CD4-positive, alpha-beta T cell treated with Interleukin-6 at 100 ng/mL for 8 hours (primary cell): Measurements from ENCODE around the gene WBP1L.
"Not testable (repeated sequence)": the region's sequence is repeated elsewhere in the genome, so short reads cannot be mapped to it uniquely, and the experiment has no call there.

ENCODE experiments used
- DNase-seq: peaks from one replicate; pipeline ENCODE4 v3.0.0-alpha.2; 2020; ENCODE audit warnings: mixed read lengths, low spot score

WBP1L gene

DNA sequence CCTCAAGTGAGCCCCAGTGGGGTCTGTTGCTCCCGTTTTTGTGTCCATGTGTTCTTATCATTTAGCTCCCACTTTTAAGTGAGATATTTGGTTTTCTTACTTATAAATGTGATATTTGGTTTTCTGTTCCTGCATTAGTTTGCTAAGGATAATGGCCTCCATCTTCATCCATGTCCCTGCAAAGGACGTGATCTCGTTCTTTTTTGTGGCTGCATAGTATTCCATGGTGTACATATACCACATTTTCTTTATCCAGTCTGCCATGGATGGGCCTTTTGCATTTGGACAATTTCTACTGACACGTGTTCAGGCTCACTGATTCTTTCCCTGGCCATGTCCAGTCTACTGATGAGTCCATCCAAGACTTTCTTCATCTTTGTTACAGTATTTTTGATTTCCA, 19.8 kb upstream of the WBP1L start:
- no peak for DNase-seq

DNA sequence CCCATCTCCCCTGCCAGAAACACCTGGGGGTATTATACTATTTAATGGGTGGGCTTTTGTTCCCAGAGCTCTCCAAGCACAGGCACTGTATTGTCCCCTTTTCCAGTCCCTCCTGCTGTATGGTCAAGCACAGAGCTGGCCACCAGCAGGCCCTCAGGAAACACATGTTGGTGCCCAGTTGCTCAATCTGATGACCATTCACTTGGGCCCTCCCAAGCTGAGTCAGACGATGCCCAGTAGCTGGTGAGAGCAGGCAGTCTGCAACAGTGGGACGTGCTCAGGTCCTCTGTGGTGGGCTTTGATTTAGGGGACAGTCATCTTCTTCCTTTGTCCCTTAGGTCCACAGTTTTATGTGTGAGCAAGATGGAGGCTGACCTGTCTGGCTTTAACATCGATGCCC, 17.5 kb upstream of the WBP1L start:
- DNase-seq, result no peak

DNA sequence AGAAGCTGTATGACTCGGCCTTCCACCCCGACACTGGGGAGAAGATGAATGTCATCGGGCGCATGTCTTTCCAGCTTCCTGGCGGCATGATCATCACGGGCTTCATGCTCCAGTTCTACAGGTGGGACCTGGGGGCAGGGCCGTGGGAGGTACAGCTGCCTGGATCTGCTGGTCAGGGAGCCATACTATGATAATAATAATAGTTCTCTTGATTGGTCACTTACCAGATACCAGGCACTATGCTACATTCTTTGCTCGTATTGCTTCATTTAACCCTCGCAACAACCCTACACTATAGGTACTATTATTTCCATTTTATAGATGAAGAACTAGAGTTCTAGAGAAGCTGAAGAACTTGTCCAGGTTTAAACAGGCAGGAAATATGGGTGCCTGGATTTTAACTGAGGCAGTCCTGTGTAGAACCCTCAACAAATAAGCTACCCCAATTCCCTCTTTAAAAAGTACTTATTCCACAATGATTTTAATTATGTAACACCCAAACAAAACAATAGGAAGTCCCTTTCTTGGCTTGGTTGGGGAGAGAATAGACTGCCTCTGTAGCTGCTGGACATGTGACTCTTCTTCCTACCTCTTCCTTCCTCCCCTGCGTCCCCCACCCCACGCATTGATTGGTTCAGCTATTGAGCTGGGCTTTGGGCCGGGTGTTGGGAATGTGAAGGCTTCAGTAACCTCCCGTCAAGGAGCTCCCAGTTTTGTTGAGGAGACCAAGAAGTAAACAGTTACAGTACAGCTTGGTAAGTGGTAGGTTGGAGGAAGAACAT, 16.5 kb upstream of the WBP1L start:
- no peak for DNase-seq

DNA sequence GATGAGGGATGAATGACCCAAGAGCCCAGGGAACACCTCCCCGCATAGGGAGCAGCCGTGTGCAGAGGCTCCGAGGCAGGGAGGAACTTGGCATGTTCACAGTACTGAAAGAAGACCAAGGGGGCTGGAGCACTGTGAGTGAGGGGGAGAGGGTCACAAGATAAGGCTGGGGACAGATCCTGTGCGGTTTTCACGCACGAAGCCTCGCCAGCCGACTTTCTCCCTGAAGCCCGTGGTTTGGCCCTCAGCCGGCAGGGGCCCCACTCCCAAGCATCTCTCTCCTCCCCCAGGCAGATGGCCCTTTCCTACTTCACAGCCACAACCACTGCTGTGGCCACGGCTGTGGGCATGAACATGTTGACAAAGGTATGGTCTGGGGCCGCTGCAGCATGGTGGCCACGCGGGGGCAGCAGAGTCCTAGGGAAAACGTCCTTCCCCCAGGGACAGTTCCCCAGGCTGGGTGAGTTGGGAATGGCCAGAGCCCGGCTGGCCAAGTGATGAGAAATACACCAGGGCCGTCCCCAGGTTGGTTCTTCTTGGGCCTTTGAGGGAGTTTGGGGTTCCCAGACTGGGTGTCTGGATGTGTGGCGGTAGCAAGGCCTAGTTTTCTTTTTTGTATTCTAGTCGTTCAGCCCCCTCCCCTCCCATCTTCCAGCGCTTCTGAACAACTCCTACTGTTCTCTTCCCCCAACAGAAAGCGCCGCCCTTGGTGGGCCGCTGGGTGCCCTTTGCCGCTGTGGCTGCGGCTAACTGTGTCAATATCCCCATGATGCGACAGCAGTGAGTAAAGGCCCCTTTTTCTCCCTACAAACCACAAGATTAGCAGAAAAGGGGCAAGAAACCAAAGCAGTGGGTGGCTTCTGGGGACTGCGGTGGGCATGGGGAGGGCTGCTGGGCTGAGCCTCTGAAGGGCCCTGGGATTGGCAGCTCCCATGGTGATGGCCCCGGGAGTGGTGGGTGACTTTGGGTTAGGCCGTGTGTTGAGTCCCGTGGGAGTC, 14.4 kb upstream of the WBP1L start:
- peak; percentile 37 for DNase-seq

DNA sequence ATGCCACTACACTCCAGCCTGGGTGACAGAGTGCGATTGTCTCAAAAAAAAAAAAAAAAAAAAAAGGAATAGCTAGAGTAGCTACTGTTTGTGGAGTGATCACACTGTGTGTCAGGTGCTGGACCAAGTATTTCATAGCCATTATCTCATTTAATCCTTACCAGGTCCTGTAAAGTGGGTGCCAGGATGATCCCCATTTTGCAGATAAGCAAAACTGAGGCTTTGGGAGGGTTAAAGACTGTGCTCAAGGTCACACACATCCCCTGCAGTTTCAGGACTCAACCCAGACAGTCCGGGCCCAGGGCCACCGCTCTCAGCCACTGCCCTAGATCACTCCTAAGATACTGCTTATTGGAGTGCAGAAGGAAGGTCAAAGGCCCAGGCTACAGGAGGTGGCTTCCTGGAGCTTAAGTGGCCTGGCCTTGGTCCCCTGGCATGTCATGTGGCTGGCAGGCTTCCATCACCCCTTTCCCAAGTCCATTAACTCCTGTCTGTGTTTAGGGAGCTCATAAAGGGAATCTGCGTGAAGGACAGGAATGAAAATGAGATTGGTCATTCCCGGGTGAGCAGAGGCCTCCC, 12.4 kb upstream of the WBP1L start:
- no peak for DNase-seq

DNA sequence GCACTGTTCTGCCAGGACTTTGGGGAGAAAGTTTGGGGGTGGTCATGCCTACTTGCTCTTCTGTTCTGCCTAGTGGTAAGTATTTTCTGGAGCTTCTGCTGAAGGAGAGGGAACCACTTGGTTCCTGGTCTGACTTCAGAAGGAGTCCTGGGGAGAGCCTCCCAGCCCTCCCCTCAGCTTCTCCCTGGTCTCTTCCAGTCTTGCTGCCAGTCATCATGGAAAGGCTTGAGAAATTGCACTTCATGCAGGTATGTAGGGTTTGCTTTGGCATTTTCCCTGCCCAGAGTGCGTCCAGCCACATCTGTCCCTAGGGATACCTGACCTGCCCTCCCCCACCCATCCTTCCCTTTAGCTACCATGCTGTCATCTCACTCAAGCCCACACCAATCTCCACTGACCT, 11.1 kb upstream of the WBP1L start:
- DNase-seq, result no peak

DNA sequence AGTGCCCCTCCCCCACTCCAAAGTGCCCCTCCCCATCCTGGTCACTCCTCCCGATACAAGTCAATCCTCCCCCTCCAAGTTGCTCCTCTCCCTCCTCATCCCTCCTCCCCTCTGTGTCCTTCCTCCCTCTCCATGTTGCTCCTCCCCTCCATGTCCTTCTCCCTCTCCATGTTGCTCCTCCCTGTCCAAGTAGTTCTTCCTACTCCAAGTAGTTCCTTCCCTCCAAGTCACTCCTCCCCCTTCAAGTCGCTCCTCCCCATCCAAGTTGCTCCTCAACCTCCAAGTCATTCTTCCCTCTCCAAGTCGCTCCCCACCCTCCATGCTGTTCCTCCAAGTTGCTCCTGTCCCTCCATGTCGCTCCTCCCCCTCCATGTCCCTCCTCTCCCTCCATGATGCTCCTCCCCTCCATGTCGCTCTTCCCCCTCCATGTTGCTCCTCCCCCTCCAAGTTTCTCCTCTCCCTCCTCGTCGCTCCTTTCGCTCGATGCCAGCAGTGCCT, 8.6 kb upstream of the WBP1L start:
- no peak for DNase-seq

DNA sequence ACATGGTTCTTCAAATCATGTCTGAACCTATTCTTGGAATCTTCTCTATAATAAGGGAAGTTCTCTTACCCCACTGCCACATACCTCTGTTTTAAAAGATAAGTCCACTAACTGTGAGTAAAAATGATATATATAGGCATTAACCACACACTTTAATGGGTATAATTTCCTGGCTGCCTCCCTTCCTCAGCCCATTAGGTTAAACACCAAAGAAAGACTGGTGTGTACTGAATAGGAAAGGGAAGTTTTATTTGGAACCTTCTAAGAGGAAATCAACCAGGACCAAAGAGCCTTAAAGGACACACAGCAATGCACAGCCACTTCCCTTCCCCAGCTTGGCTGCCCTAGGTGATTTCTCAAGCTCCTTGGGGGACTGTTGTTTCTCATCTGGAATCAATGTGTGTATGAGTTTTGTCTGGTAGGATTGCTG, 5.0 kb upstream of the WBP1L start:
- no peak for DNase-seq

DNA sequence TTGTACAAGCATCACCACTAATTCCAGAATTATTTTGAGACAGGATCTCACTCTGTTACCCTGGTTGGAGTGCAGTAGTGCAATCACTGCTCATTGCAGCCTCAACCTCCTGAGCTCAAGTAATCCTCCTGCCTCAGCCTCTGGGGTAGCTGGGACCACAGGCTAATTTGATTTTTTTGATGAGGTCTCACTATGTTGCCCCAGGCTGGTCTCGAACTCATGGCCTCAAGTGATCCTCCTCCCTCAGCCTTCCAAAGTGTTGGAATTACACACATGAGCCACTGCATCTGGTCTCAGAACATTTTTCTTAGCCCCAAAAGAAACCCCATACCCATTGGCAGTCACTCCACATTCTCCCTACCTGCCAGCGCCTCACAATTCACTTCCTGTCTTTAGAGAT, 3.5 kb upstream of the WBP1L start:
- no peak for DNase-seq

DNA sequence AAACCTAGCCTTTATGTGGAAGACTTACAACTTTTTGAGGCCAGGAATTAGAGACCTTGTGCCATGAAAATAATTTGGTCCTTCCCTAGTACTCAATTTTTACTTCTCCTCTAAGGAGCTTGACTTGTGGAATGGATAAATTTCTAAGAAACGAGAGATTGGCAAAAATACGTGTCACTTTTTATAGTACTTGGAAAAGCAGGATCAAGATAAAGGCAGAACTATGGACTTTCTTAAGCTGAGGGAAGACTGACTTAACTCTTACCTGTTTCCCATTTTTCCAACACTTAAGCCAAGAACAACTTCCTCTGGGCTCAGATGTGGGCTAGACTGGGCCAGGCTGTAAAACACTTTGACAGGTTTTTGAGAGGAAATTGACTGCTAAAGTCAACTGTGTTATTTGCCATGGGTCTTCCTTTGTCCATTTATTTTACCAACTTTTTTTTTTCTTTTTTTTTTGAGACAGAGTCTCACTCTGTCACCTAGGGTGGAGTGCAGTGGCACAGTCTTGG, 2.0 kb upstream of the WBP1L start:
- DNase-seq, result no peak

DNA sequence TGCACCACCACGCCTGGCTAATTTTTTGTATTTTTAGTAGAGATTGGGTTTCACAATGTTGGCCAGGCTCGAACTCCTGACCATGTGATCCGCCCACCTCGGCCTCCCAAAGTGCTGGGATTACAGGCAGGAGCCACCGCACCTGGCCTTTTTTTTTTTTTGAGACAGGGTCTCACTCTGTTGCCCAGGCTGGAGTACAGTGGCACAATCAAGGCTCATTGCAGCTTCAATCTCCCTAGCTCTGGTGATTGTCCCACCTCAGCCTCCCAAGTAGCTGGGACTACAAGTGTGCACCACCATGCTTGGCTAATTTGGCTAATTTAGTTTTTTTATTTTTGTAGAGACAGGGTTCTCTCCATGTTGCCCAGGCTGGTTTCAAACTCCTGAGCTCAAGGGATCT, 1.4 kb upstream of the WBP1L start:
- DNase-seq, result not testable (repeated sequence)

DNA sequence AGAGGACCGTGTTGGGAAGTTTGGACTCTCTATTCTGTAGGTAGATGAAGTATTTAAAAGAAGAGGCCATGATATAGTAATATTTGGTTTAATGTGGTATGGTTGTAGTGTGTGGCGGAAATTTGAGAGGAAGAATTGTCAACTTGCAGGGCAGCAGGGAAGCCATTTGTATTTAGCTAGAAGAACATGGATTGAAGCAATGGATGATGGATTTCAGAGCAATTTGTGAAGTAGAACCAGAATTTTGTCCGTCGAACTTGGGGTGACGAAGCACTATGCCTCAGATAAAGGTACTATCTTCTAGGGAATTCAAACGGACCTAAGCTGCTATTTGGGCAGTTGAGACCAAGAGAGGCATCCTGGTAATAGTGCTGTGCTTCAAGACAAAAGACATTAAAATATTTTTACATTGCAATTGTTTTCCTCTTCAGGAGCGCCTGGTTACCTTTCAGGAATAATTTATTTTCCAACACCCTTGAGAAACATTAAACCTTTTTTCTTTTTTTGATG, 615 bp upstream of the WBP1L start:
- DNase-seq, result no peak

DNA sequence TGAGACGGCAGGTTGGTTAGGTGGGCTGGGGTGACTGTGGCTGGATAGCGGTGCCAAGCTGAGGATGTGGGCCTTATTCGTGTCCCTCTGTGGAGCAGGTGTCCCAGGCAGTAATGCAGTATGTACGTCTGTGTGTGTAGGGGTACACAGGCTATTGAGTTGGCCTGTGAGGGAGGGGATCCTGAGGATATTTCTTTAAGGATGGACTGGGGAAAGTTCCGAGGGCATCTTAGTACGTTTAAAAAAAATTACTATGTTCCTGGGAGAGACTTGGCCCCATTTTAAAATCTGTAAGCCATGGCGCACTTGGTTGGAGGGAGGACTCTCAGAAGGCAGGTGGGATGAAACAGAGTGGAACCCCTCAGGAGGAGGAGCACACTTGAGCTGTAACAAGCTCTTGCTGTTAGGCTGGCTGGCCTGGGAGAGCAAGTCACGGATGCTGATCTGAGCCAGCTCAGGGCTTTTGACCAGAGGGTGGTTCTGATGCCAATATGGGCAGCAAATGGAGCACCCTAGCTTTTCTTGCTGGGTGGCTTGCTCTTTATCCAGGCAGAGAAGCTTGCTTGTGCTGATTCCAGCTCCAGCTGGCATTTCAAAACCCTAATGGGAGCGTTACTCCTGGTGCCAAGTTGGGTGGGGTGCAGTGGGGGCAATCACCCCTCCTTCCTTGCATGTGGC, 765 bp downstream of the WBP1L start:
- DNase-seq, result no peak

DNA sequence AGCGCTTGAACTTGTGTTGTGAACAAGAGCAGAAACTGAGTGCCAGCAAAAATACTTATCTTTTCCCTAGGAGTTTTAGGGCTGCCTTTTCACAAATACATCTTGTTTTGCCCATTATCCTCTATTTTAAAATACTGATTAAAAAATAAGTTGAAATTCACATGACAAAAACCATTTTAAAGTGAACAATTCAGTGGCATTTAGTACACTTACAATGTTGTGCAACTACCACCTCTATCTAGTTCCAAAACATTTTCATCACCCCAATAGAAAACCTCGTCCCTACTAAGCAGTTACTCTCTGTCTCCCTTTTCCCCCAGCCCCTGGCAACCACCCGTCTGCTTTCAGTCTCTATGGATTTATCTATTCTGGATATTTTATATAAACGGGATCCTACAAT, 1.4 kb downstream of the WBP1L start:
- no peak for DNase-seq

DNA sequence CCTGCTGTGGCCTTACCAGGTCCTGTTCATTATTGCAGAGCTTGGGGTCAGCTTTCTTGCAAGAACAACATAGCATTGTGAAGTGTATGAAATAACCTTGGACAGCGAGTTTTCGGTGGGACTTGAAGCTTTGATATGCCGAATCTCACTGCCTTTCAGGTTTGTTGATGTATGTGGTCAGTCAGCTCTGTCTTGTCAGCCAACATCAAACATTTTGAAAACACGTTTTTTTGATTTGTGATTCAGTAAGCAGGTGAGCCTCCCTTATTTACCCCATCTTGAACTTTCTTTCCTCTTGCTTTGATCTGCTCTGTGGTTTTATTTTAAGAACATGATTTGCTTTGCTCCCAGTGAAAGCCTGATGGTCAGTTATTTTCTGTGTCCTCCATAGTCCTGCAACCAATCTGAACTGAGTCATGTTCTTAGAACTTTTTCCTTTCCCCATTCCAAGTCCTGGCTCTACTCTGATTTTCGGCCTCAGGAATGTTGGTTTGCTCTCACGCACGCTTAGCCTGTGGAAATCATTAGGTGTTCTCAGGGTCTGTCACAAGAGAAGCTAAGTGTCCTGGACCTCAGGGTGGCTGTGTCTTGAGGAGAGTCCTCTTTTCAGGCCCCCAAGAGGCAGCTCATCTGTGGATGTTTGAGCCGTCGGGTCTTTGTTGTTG, 8.7 kb downstream of the WBP1L start:
- no peak for DNase-seq

DNA sequence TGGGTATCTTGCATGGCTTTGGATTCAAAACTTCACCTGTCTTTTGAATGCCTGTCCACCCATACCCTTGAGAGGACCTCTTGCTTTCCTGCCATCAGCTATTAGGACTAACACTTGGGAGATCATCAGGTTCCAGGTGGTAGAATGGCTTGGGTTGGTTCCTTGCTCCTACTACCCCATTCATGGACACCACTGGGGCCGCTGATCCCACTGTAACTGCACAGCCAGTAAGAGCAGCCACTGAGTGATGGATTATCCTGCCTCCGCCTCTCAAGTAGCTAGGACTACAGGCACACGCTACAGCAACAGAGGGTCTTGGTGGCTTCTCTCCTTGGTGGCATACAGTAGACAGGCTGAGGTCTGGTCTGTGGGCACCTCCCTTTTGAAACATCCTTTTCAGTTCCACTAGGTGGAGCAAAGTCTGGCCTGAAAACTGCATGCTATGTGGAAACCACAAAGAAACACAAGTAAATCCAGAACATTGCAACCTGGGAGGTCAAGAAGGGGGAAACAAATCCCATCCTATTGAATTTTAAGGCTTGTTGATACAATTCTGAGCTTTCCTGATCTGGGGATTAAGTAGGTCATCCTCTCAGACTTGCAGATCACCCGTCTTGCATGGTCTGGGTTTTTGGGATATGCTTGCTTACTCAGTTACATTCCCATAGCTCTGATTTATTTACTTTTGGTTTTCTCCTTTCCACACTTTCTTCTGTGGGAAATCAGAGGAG, 9.4 kb downstream of the WBP1L start:
- no peak for DNase-seq

DNA sequence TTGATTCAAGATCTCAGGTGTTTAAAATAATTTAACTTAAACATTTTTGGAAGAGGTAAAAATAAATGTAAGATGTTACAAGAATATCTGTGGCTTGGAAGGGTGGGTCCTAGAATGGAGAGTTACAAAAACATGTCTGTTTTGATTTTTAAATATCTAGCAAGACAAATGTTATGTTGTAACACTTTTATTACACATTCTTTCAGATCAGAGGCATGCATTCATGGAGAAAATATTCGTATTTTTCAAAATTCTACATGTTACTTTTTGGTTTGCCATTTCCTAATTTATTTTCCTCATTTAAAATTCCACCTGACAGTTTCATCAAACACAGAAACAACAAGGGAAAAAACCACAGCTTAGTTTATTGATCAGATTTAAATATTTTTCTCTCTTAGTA, 10.0 kb downstream of the WBP1L start:
- no peak for DNase-seq

DNA sequence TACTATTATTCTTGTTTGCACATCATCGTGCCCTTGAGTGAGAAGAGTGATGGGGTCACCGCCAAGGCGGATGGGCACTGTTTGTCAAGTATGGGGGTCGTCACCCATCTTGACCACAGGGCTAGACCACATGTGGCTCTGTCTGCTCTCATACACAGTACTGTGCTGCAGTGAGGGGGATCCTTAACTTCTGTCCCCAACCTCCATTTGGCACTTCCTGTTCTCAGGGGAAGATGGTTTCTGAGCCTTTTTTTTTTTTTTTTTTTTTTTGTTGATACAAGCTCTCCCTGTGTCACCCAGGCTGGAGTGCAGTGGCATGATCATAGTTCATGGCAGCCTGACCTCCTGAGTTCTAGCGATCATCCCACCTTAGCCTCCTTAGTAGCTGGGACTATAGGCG, 13.6 kb downstream of the WBP1L start:
- no peak for DNase-seq

DNA sequence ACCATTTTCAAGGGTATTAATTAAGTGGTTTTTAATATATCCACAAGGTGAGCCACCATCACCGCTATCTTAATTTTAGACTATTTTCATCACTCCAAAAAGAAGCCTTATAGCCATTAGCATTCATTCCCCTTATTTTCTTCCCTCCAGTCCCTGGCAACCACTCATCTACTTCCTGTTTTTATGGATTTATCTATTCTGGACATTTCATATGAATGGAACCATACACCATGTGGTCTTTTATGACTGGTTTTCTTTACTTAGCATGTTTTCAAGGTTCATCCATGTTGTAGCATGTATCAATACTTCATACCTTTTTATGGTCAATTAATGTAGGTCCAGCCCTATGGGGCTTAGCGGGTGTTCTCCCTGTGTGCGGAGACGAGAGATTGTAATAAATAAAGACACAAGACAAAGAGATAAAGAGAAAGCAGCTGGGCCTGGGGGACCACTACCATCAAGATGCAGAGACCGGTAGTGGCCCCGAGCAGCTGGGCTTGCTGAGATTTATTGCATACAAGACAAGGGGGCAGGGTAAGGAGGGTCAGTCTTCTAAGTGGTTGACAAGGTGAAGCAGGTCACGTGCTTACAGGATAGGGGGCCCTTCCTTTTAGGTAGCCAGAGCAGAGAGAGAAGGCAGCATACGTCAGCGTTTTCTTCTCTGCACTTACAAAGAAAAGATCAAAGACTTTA, 14.6 kb downstream of the WBP1L start:
- no peak for DNase-seq

DNA sequence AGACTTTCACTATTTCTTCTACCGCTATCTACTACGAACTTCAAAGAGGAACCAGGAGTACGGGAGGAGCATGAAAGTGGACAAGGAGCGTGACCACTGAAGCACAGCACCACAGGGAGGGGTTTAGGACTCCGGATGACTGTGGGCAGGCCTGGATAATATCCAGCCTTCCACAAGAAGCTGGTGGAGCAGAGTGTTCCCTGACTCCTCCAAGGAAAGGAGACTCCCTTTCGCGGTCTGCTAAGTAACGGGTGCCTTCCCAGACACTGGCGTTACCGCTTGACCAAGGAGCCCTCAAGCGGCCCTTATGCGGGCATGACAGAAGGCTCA, 15.2 kb downstream of the WBP1L start:
- DNase-seq, result not testable (repeated sequence)
